ENCODE results near the gene SLC9B2.

SLC9B2 gene

DNA sequence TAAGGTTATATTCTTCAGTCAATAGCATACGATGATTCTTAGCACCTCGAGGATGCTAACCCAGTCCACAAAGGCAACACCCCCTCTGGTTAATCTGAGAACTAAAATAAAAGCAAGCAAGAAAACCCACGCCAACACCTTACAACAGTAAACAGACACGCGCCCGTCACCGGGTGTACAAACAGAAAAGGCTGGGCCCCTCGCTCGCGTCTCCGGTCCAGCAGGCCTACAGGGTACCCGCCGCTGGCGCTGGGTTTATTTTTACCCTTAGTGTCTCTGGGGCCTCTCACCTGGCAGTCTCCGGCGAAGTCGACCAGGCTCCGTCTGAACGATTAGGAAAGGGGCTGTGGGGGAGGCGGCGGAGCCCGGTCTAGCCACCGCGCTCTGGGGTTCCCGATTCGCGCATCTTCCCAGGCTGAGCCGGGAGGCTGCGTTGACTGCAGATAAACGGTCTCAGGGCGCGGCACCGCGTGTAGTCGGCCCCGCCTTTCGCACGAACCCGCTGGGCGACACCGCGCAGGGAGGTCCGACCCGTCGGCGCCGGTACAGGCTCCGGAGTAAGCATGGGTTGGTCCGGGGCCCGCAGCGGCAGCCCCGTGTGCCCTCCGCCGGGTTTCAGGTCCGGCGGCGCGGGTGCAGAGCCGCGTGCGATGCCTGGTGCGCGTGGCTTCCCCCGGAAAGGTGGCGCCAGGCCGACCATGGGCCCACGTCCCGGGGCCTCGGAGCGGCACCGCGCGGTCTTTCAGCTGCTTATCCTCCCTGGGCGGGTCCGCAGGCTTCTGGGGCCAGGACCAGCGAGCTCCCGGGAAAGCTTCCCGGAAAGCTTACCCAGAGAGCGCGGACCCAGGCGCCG lies 441 bp downstream of the SLC9B2 start:
- DNase-seq = peak; percentile 12 to 16

GRCh38 chr4:103075435-103075893 lies 1.1 kb downstream of the SLC9B2 start:
- no peak for DNase-seq

GRCh38 chr4:103074744-103075434 lies 1.7 kb downstream of the SLC9B2 start:
- no peak for DNase-seq

DNA sequence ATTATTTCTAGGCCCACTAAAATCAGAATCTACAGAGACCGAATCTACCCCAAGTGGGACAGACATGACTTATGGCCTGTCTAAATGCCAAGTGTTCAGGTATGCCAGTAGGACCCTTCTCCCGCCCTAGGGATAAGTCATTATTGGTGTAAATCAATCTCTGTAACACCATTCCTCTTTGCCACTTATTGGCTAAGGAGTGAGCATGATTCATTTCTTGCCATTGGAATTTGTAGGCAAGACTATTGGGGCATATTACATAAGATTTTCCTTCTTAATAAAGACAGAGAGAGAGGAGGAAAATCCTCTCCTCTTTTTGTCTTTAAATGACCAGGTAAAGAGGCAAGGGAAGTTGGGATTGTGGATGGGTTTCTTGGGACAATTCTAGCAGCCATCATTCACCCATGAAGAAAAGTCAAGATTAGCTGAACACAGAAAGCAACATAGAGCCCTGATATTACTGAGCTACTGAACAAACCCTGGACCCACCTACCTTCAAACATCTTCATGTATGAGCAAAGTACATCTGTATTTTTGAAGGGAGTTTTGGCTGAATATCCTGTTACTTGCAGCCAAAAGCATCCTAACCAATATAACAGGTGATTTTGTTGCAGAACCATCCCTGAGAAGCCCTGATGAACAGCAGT lies 2.6 kb downstream of the SLC9B2 start:
- no peak for DNase-seq

- no peak for DNase-seq
Measured at GRCh38 chr4:103067841-103068547, 8.6 kb downstream of the SLC9B2 start.

DNA sequence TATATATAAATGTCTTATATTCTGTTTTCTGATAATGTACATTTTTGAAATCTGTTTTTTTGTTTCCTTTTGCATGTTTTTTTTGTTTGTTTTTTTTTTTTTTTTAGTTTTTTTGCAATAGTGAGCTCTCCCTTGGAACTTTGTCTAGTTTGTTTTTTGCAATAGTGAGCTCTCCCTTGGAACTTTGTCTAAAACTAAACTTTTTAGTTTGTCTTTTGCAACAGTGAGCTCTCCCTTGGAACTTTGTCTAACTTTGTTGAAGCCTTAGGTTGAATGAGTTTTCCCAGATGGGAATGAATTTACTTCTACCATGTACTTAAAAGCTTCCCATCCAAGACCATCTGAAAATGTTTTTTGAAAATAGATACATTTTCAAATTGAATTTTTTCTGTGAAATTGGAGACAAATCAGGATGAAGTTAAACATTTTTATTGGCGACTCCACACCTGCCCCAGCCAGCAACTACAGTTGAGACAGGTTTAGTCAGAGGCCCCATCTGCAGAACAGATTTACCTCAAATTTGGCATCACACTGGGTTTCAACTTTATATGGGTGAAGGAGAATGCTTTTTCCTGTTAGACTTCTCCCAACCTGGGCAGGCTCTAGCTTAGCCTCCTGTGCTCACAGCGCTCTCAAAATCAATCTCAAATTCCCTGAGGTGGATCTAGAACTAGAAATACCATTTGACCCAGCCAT lies 16.0 kb downstream of the SLC9B2 start:
- DNase-seq = no peak

DNA sequence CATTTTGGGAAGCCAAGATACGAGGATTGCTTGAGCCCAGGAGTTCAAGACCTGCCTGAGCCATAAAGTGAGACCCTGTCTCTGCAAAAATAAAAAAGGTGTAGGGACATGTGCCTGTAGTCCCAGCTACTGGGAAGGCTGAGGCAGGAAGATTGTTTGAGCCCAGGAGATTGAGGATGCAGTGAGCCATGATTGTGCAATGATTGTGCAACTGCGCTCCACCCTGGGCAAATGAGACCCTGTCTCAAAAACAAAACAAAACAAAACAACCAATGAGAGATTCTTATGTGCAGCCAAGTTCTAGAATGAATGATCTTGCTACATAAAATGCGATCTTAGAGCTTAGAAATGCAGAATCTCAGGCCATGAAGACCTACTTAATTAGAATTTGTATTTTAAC lies 22.5 kb downstream of the SLC9B2 start:
- DNase-seq = no peak

- DNase-seq = no peak
Measured at GRCh38 chr4:103052779-103053178, 23.8 kb downstream of the SLC9B2 start.

DNA sequence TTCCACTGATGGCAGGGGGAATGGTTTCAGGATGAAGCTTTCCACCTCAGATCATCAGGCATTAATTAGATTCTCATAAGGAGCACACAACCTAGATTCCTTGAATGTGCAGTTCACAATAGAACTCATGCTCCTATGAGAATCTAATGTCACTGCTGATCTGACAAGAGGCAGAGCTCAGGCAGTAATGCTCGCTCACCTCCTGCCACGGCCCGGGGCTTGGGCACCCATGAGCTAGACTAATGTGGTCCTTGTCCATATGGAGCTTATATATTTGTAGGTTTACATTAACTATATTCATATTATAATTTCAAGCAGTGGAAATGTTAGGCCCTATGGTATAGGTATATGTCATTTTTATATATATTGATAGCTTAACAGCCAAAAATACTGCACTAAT lies 24.4 kb downstream of the SLC9B2 start:
- DNase-seq = no peak

GRCh38 chr4:103050736-103051436 lies 25.7 kb downstream of the SLC9B2 start:
- no peak for DNase-seq

GRCh38 chr4:103046416-103047290 lies 29.9 kb downstream of the SLC9B2 start:
- DNase-seq = no peak

DNA sequence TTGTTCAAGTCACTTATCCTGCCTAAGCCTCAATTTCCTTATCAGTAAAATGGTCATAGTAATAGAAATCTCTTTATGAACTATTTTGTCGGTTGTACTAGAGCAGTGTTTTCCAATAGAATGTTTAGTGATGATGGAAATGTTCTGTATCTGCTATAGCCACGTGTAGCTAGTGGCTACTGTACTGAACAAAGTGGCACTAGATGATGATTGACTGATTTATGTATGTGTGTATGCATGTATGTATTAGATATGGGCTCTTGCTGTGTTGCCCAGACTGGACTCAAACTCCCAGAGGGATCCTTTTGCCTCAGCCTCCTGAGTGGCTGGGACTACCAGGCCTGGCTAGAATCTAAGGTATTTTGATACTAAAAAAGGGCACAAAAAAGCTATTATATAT lies 32.4 kb downstream of the SLC9B2 start:
- no peak for DNase-seq

DNA sequence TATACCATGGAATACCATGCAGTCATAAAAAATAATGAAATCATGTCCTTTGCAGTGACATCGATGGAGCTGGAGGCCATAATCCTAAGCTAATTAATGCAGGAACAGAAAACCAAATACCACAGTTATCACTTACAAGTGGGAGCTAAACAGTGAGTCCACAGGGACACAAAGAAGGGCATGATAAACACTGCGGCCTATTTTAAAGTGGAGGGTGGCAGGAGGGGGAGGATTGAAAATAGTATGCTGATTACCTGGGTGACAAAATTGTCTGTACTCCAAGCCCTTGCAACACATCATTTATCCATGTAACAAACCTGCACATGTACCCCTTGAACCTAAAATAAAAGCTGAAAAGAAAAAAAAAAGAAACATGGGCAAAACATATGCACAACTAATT lies 40.4 kb downstream of the SLC9B2 start:
- DNase-seq = no peak

DNA sequence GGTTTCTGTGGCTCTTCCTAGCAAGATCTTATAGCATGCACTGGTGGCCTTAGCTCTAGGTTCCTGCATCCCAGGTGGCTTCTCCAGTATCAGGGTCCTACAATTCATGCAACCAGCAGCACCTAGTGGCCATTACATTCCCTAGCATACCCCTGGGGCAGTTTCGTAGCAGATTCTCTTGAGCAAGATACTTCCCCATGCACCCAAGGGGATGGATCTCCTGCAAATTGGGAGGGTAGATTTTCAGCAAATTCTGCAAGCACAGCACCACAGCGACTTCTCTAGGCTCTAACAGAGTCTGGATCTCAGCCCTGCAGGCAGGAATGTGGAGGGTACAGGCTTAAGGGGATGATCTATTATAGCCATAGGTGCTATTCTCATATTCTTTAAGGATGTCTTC lies 44.0 kb downstream of the SLC9B2 start:
- DNase-seq = no peak

DNA sequence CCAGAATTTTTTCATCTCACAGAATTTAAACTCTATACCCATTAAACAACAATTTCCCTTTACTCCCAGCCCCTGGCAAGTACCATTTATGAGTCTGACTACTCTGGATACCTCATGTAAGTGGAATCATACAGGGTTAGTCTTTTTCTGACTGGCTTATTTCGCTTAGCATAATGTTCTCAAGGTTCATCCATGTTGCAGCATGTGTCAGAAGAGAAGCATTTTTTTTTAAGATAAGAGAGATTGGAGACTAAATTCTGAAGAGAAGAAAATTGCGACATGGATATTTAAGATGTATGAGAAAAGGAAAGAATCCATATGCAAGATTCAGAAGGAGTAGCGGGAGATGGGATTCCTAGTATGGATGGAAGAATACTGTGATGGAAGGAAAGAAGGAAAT lies 45.8 kb downstream of the SLC9B2 start:
- no peak for DNase-seq

DNA sequence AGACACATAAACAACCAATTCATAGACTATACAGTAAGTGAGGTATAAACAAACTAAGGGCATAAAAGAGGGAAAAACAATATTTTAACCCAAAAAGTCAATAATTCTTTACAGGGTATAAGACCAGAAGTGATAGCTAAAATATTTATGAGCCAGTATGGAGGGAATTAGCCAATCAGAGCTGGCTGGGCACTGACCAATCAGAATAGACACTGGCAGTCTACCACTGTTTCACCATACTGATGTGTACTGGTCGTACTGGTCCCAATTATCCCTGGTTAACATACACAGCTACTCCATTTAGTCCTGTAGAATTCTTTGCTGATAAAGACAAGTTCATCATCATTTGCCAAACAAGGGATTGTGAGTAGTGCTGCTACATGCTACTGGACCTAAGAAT lies 47.3 kb downstream of the SLC9B2 start:
- DNase-seq = no peak

- no peak for DNase-seq
Measured at GRCh38 chr4:103026868-103027267, 49.7 kb downstream of the SLC9B2 start.

- DNase-seq = no peak
Measured at GRCh38 chr4:103024996-103025395, 51.6 kb downstream of the SLC9B2 start.

DNA sequence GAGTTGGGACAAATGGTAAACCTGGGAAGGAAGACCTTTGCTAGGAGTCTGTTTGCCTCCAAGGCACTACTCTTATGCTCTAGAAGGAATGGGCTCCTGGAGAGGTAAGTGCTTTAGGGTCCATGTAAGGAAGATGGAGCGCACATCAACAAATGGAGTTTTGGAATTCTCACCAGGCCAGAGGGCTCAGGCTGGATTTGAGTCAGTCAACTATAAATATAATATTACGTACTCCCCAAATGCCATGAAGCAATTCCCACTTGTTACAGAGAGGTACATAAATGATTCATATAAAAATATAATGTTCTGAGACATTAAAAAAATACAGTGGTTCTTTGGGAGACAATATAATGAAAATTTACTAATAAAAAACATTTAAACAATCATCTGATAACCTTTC lies 55.4 kb downstream of the SLC9B2 start:
- DNase-seq = no peak

DNA sequence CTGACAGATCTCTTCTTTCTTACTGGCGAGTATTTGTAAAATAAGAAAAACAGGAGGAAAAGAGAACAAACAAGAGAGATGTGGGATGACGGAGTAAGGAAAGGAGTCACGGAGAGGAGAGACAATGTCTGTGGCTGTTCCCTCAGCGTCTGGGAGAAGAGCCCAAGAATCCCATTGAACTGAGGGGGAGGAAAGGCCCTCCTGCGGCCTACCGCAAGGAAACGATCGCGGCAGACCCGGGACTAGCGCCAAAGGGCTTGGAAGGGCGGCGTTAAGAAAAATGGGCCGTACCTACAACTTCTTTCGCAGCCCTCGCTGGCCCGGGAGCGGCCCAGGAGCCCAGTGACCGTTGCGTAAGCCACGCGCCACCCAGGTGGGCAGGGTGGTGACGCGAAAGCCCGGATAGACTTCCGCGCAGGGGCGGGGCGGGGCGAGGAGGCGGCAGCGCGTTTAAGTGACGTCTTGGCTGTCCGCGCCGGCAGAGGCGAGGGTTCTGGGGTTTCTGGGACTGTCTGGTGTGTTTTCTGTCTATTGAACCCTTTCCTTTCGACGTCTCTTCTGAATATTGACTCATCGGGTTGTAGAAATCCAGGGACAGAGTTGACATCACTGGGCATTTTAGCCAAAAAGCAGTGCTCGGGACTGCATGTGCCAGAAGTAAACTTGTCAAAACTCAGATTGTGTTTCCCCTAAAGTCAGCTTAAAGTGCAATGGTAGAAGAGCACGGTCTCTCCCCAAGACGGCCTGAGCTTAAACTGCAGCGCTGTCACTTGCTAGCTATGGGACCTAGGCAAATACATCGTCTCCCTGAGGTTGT lies 57.0 kb downstream of the SLC9B2 start, which contains the start of gene SLC9B1:
Gene SLC9B1, minus strand, starts transcription at position 398 of the 817 bp plus-strand sequence. CDS start 27,994 bp downstream, outside the sequence.
- peak; percentile 28 to 64 for DNase-seq
